HG03196 (cell line): ENCODE results near the gene DAPK1.
A peak's percentile ranks its signal among the peaks of the same experiment; 100 is the strongest.
"Not testable (repeated sequence)": the region's sequence is repeated elsewhere in the genome, so short reads cannot be mapped to it uniquely, and the experiment has no call there.

ENCODE experiments used
- ATAC-seq: cut with Tn5 transposase; IDR thresholded peaks from one replicate; pipeline ENCODE4 v1.9.1; 2021; ENCODE audit not compliant: unreplicated experiment

Gene DAPK1

GRCh38 chr9:87498046-87498810, 561 bp downstream of the DAPK1 start:
- peak; percentile 15 for ATAC-seq

GRCh38 chr9:87498811-87499360, 1.2 kb downstream of the DAPK1 start:
- ATAC-seq = no peak

DNA sequence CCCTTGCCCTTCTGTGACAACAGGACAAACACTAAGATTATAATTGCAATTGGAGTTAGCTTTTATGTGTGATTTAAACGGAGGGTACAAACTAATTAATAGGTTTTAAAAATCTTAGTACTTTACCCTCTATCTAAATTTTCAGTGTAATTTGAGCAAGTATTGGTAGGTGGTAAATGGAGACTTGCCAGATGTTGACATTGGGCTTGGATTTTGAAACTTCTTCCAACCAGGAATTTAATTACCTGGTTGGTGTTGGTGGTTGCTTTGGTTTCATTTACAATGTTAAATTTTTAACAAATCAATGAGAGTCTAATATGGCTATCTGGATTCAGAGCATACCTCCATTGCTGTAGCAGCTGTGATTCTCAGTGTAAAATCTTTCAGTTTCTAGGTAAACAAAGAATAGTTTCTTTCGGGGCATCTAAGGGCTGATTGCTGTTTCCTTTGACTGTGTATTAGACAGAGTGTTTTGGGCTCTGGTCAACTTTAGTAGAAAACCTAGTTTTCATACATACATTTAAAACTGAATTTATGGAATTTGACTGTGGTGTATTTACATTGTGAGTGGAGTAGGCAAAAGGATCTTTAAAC, 1.9 kb downstream of the DAPK1 start:
- ATAC-seq = peak; percentile 35

- ATAC-seq = no peak
Observed at GRCh38 chr9:87500491-87501270, 3.0 kb downstream of the DAPK1 start.

DNA sequence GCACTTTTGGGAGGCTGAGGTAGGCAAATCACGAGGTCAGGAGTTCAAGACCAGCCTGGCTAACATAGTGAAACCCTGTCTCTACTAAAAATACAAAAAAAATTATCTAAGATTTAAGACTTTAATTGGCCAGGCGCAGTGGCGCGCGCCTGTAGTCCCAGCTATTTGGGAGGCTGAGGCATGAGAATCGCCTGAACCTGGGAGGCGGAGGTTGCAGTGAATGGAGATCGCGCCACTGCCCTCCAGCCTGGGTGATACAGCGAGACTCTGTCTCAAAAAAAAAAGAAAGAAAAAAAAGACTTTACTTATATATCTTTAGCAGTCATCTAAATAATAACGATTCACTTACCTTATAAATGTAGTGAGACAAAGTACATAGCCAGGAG, 3.6 kb downstream of the DAPK1 start:
- not testable (repeated sequence) for ATAC-seq

DNA sequence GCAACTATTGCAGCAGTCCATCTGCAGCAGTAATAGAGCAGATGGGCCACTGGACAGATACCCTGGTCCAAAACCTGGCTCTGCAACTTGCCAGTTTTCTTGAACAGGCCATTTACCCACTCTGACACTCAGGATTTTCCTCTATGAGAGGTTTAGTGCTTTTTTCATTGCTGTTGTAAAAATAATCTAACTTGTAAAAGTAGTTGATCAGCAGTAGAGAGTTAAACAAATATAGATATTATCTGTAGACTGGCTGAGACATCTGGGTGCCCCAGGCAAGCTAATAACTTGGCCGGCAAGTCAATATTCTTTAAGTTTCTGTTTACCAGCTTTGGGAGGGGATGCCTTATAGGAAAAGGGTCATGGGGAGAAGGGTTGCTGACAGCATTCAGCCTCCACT, 4.1 kb downstream of the DAPK1 start:
- no peak for ATAC-seq

GRCh38 chr9:87502391-87503221, 4.9 kb downstream of the DAPK1 start:
- no peak for ATAC-seq

GRCh38 chr9:87503430-87503829, 5.8 kb downstream of the DAPK1 start:
- no peak for ATAC-seq

DNA sequence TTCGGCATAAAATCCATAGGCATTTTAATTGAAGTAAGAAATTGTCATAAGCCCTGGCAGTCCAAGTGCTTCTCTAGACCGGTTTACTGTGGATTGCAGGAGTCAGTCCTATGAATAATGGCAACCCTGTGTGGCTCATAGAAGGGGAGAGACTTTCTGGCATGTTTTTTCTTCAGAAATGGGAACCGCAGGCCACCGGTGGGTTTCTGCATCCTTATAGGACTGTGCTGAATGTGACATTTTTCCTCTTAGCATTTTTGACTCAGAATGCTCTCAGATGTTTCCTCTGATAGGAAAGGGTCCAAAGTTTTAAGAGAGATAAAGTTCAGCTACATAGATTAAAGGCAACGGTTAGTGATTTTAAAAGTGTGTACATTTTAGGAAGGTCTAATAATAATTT, 6.3 kb downstream of the DAPK1 start:
- ATAC-seq = no peak

- no peak for ATAC-seq
Observed at GRCh38 chr9:87504938-87505337, 7.3 kb downstream of the DAPK1 start.

GRCh38 chr9:87505869-87506678, 8.4 kb downstream of the DAPK1 start:
- ATAC-seq = no peak

- no peak for ATAC-seq
Observed at GRCh38 chr9:87507576-87507975, 9.9 kb downstream of the DAPK1 start.

- no peak for ATAC-seq
Observed at GRCh38 chr9:87510252-87510683, 12.6 kb downstream of the DAPK1 start.

GRCh38 chr9:87512311-87512710, 14.6 kb downstream of the DAPK1 start:
- no peak for ATAC-seq

GRCh38 chr9:87513161-87513560, 15.5 kb downstream of the DAPK1 start:
- no peak for ATAC-seq

DNA sequence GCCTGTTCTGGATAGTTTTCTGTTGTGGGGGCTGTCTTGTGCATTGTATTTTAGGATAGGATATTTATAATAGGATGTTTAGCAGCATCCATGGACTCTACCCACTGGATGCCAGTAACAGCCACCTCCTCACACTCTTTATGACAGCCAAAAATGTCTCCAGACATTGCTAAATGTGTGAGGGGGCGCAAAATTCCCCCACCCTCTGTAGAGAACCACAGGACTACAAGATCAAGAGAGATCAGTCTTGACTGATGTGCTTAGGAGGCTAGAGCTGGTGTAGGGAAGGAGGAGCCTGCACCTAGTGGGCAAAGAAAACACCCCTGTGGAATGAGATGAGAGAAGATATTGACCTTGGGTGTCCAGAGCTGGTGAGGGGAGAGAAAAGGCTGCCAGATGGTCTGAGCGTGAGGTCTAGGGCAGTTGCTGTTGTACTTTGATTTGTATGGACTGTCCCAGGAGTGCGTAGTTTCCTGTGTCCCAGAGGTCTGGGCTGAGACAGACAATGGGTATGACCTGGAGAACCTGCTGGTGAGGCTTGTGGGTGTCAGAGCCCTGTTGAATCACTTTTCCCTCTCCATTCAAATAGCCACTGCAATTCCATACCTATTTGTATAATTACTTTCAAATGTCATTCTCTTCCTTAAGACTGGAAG, 16.3 kb downstream of the DAPK1 start:
- no peak for ATAC-seq

DNA sequence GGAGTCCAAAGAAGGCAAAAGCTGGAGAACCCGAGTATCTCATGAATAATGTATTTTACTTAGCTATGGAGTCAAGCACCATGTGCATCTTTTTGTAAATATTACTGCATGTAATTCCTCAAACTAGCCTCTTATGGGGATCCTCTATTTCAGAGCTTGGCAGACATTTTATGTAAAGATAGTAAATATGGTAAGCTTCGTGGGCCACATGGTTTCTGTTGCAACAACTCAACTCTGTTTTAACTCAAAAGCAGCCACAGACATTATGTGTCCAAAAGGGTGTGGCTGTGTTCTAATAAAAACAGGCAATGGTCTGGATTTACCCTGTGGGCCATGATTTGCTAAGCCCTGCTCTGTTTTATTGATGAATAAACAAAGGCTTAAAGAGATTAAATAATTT, 17.3 kb downstream of the DAPK1 start:
- no peak for ATAC-seq

DNA sequence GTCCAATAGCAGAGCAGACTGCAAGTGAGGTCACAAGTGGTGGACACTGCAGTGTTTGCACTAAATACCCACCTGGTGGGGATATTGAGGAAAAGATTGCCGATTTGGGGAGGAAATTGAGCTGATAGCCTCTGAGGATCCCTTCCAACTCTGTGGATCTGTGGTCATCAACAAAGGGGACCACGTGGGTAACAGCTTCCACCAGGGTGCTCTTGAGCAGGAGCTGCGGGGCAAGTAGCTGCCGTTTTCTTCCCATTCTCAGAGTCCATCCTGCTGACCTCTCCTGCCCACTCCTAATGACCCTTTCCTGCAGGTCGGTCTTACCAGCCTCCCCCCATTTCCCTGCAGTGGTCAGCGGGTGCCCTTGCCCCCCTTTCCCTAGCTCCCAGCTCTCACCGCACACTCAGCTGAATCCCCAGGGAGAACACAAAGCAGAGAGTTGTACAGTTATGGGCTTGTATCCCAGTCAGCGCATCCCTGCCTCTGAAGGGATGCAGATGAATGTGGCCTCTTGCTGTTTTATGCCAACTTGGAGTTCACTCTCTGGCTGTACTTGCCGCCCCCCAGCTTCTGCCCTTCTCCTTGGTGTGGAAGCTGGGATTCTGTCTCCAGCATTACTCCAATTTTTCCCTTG, 18.0 kb downstream of the DAPK1 start:
- no peak for ATAC-seq
